ENCODE data around the gene ZNF438.

ZNF438 gene

DNA sequence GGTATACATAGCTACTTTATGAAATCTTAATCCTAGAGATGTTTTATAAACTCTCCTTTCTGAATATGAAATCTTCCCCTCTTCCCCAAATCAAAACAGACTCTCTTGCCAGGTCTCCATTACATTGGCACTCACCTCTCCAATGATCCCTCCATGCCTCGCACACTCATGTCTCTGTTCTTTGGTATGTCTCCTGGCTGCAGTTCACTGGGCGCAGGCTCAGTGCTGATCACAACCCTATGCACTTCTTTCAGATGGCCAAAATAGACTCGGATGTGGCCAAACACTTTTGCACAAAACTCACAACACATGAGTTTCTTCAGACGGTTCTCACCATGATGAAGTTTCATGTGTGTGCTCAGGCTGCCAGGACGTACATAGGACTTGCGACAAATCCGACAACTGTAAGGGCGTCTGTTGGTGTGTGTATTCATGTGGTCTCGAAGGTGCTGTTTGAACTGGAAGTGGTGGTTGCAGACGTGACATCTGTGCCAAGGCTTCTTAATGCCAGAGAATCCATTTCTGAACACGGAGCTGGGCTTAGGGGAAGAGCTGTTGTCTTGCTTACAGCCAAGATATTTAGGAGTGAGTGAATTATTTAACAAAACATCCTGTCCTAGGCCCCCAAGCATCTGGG is 183.2 kb downstream of the ZNF438 start:
- no peak for DNase-seq (ENCODE audit: low read depth)
- TF ChIP-seq, protein P1, sequence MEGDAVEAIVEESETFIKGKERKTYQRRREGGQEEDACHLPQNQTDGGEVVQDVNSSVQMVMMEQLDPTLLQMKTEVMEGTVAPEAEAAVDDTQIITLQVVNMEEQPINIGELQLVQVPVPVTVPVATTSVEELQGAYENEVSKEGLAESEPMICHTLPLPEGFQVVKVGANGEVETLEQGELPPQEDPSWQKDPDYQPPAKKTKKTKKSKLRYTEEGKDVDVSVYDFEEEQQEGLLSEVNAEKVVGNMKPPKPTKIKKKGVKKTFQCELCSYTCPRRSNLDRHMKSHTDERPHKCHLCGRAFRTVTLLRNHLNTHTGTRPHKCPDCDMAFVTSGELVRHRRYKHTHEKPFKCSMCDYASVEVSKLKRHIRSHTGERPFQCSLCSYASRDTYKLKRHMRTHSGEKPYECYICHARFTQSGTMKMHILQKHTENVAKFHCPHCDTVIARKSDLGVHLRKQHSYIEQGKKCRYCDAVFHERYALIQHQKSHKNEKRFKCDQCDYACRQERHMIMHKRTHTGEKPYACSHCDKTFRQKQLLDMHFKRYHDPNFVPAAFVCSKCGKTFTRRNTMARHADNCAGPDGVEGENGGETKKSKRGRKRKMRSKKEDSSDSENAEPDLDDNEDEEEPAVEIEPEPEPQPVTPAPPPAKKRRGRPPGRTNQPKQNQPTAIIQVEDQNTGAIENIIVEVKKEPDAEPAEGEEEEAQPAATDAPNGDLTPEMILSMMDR (IDR thresholded peaks at IDR 0.05; ENCODE audit: insufficient read depth, low read depth, low read length, missing control alignments): no peak
- no peak overlapping the region for H3K4me3 ChIP-seq (ENCODE audit: low read depth, low read length)

DNA sequence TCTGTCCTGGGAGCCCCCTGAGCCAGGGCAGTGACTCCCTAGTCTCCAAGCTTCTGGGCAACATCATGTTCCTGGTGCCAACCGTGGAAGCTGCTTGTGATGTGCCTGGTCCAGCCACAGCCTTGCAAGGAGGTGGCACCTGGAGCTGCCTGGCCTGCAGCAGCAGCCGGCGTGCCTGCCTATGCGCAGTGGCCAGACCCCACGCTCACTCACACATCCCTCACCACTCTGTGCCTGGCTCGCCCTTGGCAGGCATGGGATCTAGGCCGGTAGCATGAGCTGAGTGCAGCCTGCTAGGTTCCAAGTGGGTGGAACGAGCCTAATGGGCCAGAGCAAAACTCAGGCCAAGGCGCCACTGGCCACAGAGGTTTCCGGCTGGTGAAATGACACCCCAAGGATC is 184.0 kb downstream of the ZNF438 start:
- no peak overlapping the region for H3K4me3 ChIP-seq (ENCODE audit: low read depth, low read length)
- no peak for DNase-seq (ENCODE audit: low read depth)
- TF ChIP-seq, protein P1 (IDR thresholded peaks at IDR 0.05; ENCODE audit: insufficient read depth, low read depth, low read length, missing control alignments): no peak

DNA sequence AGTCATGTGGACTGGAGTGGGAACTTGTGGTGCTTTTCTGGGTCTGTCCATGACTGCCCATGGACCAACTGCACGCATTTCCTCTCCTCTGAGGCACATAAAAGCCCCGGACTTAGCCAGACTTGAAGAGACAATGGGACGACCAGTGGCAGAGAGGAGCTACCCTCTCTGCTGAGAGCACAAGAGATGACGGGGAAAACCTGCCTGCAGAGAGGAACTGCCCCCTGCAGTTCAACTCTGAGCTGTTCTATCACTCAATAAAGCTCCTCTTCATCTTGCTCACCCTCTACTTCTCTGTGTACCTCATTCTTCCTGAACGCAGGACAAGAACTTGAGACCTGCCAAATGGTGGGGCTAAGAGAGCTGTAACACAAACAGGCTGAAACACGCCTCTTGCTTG is 184.5 kb downstream of the ZNF438 start:
- H3K4me3 ChIP-seq (ENCODE audit: low read depth, low read length): no peak overlapping the region
- TF ChIP-seq, protein P1 (IDR thresholded peaks at IDR 0.05; ENCODE audit: insufficient read depth, low read depth, low read length, missing control alignments): no peak
- no peak for DNase-seq (ENCODE audit: low read depth)

DNA sequence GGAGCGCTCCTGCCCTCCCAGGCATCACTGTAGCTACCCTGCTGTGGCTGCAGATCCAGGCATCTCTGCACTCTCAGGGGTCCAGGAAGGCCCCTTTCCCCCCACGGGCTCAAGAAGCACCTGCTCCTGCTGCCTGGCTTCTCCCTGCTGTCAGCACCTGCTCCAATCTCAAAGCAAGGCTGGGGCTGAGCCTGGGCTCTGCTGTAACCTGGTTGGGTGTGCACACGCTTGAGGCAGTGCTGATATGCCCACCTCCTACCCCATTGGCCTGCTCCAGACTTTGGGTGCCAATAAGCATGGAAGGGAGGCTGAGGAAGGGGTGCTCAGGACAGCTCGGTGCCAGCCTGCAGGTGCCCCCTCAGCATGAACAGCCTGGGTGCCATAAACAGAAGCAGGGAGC is 185.0 kb downstream of the ZNF438 start:
- TF ChIP-seq, protein P1 (IDR thresholded peaks at IDR 0.05; ENCODE audit: insufficient read depth, low read depth, low read length, missing control alignments): no peak
- DNase-seq (ENCODE audit: low read depth): no peak

DNA sequence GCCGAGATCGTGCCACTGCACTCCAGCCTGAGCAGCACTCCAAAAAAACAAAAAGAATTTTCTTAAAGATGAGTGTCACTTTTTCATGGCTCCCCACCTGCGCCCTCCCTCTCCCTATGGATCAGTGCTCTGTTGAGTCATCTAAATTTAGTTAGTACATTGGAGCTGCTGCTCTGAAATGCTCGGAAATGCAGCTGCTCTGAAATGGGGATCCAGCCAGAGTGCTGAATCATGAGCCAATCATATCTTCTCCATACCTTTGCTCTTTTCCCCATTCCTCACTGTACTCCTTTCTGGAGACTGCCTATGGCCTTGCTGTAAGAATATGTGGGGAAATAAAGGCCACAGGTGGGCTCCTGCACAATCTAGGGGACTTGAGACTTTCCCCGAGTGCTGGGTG is 188.8 kb downstream of the ZNF438 start:
- TF ChIP-seq, protein P1 (IDR thresholded peaks at IDR 0.05; ENCODE audit: insufficient read depth, low read depth, low read length, missing control alignments): no peak
- H3K4me3 ChIP-seq (ENCODE audit: low read depth, low read length): no peak overlapping the region

More for the DNA sequence above, 185.0 kb downstream of the ZNF438 start:
- no peak overlapping the region for H3K4me3 ChIP-seq (ENCODE audit: low read depth, low read length)

DNA sequence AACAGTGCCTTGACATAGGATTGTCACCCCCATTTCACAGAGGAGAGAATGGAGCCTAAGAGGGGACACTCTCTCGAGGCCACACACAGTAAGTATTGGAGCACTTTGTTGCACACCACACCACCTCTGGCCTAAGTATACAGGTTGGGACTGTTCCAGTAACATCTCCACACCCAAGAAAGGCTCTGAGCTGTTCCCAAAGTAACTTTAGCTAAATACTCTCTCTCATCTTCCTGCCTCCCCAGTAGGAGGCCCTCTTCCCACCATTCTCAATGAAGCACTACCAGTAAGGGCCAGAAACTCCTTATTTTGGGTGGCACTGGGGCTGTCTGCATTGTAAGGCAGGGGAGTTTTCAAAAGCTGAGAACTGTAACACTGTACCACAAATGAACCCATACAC is 189.5 kb downstream of the ZNF438 start:
- TF ChIP-seq, protein P1 (IDR thresholded peaks at IDR 0.05; ENCODE audit: insufficient read depth, low read depth, low read length, missing control alignments): no peak
- DNase-seq (ENCODE audit: low read depth): no peak
- no peak overlapping the region for H3K4me3 ChIP-seq (ENCODE audit: low read depth, low read length)

More for the DNA sequence above, 188.8 kb downstream of the ZNF438 start:
- DNase-seq (ENCODE audit: low read depth): no peak

Data from GM12865 (cell line).